ENCODE results near the gene NOS1AP.

Gene NOS1AP

DNA sequence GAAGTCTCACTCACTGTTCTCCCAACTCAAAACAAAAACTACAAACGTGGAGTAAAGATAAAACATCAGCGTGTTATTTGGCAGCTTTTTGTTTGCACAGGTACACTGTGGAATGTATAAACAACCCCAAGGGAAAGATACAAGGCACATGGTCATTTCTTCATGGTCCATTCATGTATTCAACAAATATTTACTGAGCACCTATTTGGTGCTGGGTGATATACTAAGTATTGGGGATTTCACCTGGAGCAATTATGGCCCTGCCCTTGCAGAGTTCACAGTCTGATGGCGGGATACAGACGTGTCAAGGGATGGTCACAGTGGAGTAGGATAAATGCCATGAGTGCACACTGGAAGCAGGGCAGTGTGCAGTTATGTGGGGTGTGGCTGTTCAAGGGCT lies 171.1 kb downstream of the NOS1AP start:
- H3K4me3 ChIP-seq (ENCODE audit: low read depth, low read length), result no peak overlapping the region

DNA sequence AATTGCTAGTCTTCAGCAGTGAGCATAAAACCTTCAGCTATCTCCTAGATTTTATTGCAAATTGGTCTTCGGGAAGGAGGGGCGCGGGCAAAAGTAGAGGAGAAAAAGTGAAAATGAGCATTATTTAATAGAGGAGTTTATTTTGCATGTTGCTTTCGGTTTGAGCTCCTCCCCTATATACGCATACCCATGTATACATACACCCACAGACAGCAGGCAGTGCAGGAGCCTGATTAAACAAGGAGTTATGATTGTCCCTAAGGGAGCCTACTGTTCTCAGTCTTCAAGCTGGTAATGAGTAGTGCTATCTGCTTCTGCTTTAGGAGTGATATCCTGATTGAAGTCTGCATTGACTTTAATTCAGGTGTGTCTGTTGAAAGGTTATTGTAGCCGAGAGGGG lies 173.3 kb downstream of the NOS1AP start:
- H3K4me3 ChIP-seq (ENCODE audit: low read depth, low read length), result no peak overlapping the region

DNA sequence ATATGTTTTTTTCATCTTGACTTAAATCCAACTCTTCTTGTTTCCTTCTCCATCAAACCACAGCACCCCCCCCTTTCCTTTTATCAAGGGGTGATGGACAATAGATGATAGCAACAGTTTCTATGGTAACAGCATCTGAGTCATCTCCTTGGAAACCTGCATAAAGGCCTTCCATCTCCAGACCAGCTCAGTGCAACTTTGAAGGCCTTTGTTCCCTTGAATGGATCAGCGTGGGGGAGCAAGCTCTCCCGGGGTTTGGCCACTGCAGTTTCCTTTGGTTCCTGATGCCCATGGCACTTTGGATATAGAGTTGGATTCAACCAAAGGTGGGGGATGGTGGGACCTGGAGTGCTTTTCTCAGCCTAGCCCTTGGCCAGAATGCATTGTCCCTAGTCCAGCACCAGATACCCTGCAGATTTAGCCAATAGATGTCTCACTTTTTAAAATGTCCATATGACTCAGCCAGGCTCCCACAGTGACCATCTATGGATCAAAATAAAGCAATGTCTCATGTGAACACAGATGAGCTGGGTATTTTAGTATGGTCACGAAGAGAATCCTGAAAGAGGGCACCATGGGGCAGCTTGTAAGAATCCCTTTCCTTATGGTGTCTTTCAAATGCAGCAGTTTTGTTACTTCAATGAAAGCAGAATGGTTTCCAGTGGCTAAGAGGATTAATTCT lies 179.5 kb downstream of the NOS1AP start:
- no peak overlapping the region for H3K4me3 ChIP-seq (ENCODE audit: low read depth, low read length)

DNA sequence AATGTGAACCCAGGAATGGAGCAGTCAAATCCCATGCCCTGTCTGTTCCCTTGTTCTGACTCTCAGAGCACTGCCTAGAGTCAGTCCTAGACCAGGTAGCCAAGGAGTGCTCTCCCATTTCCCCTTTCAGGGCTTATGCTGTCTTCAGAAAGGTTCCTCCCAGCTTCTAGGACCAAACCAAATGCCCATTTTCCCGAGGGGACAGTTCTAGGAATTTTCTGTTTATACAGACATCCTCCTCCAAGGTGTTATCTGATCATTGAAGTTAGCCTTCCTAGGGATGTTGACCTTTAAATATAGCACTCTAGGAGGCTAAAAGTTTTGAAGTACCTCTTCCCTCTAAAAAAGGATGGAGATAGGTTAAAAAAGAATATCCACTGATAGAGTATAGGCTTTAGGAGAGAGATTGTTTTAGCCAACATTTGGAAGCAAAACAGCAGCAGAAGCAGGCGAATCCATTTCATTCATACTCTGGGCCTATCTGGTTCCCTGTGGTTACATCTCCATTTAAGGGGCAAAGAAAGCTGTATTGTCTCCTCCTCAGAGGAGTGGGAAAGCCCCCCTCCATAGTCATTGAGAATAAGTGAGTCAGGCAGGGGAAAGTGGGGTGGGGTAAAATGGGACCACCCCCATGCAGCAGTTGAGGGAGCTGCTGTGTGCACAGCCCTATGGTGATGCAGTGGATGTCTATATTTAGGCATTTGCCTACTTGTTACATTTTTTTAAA lies 180.7 kb downstream of the NOS1AP start:
- no peak overlapping the region for H3K4me3 ChIP-seq (ENCODE audit: low read depth, low read length)

DNA sequence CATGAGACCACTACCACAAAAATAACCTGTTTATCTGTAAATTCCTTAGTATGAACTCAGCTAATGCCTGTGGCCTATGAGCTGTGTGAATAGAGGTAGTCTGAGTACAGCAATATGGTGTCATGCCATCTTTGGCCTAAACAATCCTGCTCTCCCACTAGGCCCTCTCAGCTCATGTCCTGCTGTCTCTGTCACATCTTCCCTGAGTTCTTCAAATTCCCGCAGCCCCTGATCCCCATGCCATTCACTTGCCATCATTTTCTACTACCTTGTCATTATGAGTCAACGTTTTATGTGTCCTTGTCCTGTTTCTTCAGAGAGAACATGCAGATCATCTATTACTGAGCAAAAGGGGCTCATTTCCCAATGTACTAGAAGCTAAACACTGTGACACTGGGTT lies 181.6 kb downstream of the NOS1AP start:
- no peak overlapping the region for H3K4me3 ChIP-seq (ENCODE audit: low read depth, low read length)

DNA sequence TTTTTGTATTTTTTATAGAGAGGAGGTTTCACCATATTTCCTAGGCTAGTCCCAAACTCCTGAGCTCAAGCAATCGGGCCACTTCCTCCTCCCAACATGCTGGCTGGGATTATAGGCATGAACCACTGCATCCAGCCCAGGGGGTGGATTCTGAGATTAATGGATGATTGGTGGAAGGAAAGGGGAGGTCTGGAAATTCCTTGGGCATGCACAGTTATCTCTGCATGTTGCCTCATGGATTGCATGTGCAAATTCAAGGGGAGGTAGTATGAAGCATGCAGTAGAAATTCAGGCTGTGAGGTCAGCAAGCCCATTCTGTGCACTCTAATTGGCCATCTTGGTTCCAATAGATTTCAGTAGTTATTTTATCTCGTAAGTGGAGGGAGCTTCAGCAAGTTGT lies 182.7 kb downstream of the NOS1AP start:
- H3K4me3 ChIP-seq (ENCODE audit: low read depth, low read length), result no peak overlapping the region

DNA sequence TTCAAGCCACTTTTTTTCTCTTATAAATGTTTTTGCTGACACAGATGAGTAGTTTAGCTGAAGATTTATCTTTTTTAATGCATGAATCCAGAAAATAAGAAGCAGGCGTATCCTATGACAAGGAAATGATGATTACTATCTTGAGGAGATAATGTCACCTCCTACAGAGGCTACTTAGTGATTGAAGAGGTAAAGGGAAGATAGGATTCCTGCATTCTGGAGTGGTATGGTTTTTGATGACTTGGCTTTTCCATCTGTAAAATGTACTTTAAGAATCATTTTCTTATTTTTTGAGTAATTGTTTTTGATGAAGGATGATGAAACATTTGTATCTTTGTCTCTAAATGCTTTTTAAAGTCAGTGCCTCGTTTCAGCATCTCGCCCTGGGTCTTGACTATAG lies 184.3 kb downstream of the NOS1AP start:
- H3K4me3 ChIP-seq (ENCODE audit: low read depth, low read length), result no peak overlapping the region

DNA sequence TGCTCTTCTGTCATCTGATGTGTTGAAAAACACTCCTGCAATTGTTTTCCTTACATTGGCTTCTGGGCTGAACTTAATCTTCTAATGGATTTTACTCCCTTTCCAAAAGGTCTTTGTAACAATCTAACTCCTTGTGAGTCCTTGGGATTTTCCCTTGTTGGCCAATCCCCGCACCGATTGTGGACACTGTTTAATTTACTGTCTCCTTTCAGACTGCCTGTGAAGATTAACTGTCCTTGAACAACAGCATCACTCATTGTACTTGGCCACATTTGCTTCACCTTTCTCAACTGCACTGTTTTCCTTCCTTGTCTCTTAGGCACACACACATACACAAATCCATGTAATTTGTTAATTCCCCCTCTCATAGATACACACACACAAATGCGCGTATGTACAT lies 186.8 kb downstream of the NOS1AP start:
- no peak overlapping the region for H3K4me3 ChIP-seq (ENCODE audit: low read depth, low read length)

DNA sequence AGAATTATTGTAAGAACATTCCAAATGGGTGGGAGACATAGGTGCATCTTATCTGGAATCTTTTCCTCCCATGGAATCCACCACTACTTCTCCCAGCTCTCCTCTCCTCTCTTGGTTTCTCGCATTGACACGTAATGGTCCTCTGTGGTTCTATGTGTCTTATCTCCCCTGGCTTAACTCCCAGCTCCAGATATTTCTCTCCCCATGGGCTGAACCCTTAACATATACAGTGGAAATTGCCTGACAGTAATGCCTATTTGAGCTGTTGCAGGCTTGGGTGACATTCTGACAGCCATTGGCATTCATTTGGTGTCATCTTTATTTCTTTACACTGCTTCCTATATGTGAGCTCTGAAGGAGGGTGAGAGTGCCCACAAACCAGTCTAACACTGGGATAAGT lies 188.9 kb downstream of the NOS1AP start:
- no peak overlapping the region for H3K4me3 ChIP-seq (ENCODE audit: low read depth, low read length)

DNA sequence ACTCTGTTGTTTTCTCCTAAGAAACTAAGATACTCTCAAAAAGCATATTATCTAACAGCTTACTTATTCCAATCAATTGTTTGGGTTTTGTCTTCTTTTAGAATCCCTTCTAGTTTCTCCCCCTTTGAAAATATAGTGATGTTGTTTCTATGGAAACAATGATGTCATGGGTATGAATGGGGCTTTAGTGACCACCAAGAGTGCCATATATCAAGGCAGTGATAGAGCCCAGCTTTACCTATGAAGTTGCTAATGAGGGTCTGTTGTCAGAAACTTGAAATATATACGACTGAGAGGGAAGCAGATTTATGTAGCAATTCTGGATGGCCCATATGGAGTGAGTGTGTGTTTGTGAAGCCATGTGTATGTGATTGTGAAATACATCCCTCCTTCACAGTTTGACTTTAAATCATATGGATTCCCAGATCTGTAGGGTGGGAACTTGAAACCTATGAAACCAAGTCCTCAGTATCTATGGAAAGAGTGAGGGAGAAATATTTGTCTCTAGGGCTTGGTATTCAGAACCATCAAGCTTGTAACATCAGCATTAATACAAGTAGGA lies 190.5 kb downstream of the NOS1AP start:
- H3K4me3 ChIP-seq (ENCODE audit: low read depth, low read length), result no peak overlapping the region

DNA sequence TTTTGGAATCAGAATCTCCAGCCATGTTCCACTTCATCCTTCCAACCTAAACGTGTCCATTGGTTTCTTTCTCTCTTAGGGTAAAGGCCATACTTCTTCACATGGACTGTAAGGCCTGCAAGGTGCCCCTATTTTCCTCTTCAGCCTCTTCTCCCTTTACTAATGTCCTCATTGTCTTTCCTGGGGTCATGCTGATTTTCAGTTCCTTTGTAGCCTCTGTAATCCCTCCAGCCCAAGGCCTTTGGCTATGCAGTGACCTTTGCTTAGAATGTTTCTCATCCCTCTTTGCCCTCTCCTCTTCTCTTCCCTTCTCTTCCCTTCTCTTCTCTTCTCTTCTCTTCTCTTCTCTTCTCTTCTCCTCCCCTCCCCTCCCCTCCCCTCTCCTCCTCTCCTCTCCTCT lies 194.6 kb downstream of the NOS1AP start:
- no peak overlapping the region for H3K4me3 ChIP-seq (ENCODE audit: low read depth, low read length)

DNA sequence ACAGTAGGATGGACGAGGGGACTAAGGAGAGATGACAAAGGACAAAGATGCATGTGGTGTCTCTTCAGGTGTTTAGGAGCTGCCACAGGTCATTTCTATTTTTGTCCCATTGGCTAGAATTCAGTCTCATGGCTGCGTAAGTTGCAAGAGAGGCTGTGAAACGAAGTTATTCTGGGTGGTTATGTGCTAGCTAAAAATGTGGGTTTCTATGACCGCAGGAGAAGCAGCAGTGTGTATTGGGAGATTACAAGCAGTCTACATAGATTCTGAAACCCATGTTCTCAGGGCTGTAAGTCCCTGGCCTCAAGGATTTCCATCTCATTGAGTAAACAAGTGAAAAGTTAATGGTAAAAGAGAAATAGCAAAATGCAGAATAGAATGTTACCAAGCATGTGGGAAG lies 196.5 kb downstream of the NOS1AP start:
- H3K4me3 ChIP-seq (ENCODE audit: low read depth, low read length), result no peak overlapping the region

DNA sequence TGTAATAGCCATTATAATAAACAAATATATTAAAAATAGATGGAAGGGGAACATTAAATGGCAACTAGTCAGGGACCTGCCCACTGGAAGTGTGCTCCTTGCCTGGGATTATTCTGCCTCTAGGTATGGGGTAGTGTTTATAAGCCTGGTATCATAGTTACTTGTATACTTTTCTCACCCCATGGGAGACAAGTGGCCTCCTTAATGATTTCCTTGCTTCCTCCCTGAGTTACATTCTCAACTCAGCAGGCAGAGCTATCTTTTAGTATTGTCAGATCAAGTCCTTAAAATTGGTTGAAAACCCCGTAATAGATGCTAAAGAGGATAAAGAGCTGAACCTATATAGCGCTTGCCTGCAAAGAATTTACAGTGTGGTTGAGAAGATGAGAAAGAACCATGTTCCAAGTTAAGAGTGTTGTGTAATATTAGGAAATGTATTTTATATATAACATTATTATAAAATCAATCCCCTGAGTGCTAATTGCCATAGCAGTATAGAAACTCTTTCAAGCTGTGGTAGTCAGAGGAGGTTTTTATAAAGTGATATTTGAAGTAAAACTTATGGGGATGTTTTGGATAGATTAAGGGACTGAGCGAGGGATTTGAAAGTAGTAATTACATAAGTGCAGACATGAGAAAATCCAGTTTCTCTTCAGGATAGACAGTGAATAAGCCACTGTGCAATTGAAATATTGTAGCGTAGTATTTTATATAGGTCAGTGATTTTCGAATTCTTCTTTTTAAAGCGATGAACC lies 200.7 kb downstream of the NOS1AP start:
- H3K4me3 ChIP-seq (ENCODE audit: low read depth, low read length), result no peak overlapping the region

DNA sequence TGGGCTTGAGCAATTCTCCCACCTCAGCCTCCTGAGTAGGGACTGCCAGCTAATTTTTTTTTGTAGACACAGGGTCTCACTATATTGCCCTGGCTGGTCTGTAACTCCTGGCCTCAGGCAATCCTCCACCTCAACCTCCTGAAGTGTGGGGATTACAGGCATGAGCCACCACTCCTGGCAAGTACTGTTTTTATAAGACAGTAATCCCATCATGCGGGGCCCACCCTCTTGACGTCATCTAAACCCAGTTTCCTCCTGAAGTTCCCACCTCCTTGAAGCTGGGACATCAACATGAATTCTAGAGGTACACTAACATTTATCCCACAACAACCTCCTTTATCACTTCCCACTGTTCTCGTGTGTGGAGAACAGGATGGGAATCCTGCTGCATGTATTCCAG lies 202.5 kb downstream of the NOS1AP start:
- no peak overlapping the region for H3K4me3 ChIP-seq (ENCODE audit: low read depth, low read length)

DNA sequence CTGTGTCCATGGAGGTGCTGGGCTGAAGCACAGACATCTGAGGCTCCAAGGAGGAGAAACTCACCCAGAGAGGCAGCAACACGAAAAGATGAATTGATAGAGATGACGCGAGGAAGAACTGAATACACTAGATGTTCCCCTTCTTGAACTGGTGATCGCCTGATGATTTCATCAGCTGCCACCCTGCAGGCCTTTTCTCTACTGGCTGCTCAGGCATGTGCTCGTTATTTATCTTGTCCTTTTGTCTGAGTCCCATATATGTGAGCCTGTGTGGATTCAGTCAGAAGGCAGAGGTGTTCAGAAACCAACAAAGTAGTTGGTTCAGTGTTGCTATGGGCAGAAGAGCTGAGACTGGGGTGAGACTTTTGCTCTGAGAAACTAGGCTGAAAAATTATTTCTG lies 202.9 kb downstream of the NOS1AP start:
- no peak overlapping the region for H3K4me3 ChIP-seq (ENCODE audit: low read depth, low read length)

DNA sequence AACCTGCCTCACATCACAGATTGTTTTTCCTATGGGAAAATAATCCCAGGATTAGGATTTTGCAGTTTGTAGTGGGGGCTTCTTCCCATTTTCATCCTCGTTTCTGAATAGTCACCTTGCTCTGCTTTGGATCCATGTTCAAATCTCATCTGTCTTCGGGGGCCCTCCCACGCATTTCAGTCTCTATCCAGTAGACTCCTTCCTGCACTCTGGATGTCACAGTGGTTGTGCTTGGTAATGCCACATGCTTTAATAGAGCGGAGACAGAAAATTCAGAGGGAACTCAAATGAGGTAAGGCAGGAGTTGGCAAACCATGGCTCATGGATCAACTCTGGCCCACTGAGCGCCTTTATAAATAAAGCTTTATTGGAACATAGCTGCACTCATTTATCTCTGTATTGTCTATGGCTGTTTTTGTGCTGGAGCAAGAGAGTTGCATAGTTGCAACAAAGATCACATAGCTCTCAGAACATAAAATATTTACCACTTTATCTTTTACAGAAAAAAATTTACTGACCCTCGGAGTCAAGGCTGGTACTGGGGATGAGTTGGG lies 206.2 kb downstream of the NOS1AP start:
- H3K4me3 ChIP-seq (ENCODE audit: low read depth, low read length), result no peak overlapping the region

DNA sequence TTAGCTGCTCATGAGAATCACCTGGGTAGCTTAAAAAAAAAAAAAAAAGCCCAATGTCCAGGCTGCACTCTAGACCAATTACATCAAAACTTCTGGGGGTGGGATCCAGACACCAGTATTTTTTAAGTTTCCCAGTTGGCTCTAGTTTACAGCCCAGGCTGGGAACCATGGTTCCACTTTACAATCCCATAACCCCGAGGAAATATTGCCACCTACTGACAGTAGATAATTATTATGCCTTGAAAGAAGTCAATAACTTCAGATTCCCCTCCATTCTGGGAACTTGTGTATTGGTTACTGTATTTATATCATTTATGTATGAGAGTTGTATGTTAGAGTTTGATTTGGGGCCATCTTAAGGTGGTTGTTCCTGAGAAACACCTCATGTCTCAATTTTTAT lies 207.0 kb downstream of the NOS1AP start:
- no peak overlapping the region for H3K4me3 ChIP-seq (ENCODE audit: low read depth, low read length)

DNA sequence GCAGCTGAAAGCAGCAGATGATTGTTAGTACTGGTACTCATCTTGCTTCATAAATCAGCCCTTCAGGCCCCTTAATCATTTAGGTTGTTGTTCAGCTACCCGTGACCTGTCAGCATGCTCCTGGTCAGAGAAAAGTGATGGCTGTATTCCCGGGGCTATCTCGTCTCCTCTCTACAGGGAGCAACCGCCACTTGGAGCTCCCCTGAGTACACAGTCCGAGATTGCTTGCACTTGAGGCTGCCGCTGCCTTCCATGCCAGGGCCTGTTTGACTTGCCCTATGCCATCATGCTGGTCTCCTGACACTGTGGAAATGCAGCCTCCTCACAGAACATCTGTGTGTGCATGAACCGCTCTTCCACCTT lies 209.6 kb downstream of the NOS1AP start:
- H3K4me3 ChIP-seq (ENCODE audit: low read depth, low read length), result no peak overlapping the region

DNA sequence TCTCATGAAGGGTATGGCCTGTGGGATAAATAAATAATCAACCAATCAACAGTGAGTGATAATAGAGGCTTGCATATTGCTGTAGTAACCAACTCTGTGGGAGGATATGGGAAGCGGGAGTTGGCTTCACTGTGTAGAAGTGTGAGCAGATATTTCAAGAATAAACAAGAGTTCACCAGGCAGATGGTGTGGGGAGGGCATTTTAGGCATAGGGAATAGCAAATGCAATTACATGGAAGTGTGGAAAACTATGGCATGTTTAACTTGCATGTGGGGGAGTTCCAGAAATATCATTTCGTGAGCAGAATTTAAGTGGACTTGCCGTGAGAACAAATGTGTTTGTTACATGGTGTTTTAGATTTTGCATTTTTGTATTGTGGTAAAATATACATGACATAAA lies 211.9 kb downstream of the NOS1AP start:
- no peak overlapping the region for H3K4me3 ChIP-seq (ENCODE audit: low read depth, low read length)

DNA sequence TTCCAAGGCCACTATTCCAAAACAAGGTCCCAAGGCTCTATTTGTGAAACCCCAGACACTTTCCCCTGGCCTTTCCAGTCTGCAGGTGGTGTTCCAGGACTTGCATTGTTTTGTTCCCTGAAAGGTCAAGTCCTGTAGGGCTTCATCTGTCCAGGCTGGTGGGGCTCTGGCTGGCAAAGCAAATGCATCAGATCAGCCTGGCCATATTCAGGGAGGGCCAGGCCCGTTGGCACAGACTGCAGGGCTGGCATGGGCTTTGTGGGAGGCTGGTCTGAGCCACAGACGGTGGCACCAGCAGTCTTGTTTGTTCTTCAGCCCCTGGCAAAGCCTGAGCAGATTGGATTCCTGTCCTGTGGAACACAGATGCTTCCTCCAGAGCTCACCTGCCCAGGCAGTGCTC lies 214.2 kb downstream of the NOS1AP start:
- no peak overlapping the region for H3K4me3 ChIP-seq (ENCODE audit: low read depth, low read length)

DNA sequence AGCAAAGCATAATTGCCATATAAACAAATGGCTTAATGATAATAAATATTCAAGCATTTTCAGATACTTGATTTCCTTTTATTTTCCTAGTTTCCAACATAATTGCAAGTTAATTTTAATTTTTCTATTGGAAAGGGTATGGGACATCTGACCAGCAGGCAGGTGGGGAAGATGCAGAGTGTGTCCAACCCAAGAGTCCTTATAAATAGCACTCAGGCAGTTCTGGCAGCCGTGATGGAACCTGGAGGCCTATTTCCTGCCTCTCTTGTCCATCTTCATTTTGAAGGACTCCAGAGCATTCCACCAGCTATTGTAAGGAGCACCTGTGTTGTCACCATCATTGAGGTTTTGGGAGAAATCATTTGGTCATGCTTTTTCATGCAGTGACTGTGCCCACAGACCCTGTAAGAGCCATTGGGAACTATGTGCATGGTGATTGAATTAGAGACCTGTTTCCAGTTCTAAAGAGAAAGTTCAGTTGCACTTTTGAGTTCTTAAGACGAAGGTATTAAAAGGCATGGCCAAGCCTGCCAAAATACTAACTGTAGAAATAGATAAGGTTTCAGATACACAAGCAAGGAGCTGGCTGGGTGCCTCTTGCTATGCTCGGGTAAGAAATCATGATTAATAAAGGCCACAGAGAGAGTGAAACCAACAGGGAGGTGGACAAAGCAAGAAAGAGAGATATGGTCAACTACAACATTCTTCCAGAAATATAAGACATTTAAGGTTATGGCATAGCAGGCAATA lies 214.9 kb downstream of the NOS1AP start:
- H3K4me3 ChIP-seq (ENCODE audit: low read depth, low read length), result no peak overlapping the region
